Stimulated activated CD4-positive, alpha-beta T cell treated with anti-CD3 and anti-CD28 coated beads, Interleukin-4, amount 100 ng/mL, for 1 hour (primary cell): ENCODE measurements around the gene SKAP1.
"Not testable (repeated sequence)": the region's sequence is repeated elsewhere in the genome, so short reads cannot be mapped to it uniquely, and the experiment has no call there.

Experiments used
- DNase-seq: peaks from one replicate; pipeline ENCODE4 v3.0.0-alpha.2; 2020

Gene SKAP1

DNA sequence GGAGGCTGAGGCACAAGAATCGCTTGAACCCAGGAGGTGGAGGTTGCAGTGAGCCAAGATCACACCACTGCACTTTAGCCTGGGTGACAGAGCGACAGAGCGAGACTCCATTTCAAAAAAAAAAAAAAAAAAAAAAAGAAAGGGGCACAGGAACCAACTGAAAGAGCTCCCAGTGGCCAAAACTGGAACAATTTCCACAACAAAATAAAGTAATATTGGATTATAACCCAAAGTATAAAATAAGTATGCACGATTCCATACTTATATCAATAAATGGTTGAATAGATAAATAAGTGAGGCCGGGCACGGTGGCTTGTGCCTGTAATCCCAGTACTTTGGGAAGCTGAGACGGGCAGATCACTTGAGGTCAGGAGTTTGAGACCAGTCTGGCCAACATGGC is 19.2 kb downstream of the SKAP1 start:
- not testable (repeated sequence) for DNase-seq

- no peak for DNase-seq
Measured at GRCh38 chr17:48409607-48410006, 20.4 kb downstream of the SKAP1 start.

- no peak for DNase-seq
Measured at GRCh38 chr17:48406936-48407567, 23.0 kb downstream of the SKAP1 start.

- no peak for DNase-seq
Measured at GRCh38 chr17:48394821-48395220, 35.2 kb downstream of the SKAP1 start.

DNA sequence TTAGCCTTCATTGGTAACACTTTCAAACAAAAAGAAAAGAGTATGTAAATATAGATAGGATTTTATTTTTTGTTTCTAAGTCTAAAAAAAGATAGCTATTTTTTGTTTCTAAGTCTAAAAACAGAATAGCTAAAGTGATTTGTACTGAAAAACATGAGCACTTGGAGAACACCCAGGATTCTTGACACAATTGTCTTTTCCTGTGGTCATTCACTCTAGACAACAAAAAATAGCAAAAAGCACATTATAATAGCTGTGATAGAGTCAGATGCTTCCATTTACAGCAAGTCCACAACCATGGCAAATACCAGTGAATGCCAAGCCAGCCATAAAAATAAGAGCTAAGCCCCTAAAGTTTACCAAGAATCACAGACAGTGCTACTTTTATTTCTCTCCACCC is 36.7 kb downstream of the SKAP1 start:
- no peak for DNase-seq

GRCh38 chr17:48392857-48393256 is 37.2 kb downstream of the SKAP1 start:
- DNase-seq = no peak

- no peak for DNase-seq
Measured at GRCh38 chr17:48391444-48391843, 38.6 kb downstream of the SKAP1 start.

GRCh38 chr17:48389903-48390302 is 40.1 kb downstream of the SKAP1 start:
- no peak for DNase-seq

DNA sequence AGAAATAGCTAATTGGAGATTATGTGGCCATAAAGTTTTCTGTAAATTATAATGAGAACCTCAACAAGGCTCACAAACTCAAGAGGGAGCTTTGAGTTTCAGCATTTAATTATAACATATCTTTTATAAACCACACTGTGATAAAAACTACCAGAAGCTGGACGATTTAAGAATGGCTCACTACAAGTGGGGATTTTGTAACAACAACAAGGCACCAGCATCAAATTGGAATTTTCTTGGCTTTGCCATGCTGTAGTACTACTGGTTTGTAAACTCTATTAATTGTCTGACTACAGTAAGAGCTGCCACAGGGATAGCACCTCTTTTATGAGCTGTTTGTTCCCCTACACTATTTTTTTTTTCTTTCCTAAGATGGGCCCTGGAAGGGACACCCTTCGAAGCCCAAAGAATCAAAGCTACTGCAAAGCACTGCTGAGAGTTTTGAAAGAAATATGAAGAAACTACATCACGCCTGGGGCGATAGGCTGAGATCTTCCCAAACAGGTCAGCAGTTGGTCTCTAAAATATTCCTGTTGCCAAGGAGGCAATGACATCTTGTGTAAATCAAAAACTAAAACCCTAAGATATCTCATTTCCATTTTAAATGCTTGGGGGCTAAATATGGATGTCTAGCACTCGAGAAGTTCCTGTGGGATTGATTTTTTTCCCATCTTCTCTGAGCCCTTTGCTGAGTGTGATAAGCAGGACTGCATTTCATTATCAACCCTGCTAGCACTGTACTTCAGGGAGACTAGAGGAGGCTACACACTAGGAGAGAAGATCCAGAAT is 40.9 kb downstream of the SKAP1 start:
- DNase-seq = no peak

- DNase-seq = no peak
Measured at GRCh38 chr17:48386826-48387225, 43.2 kb downstream of the SKAP1 start.

DNA sequence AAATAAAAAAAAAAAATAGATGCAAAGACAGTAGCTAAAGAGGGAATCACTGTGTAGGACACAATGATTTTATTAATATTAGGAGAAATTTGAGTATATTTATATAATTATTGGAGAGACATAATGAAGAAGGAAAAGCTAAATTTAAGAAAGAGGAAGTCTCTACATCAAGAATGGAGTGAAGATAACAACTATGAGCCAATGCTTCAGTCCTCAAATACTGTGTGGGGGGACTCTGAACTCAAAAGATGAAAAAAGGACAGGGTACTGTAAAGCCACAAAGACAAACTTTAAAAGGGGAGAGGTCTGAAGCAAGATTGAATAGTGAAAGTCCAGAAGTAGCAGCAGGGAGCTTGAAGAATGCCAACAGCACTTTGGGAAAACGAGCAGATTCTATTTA is 44.7 kb downstream of the SKAP1 start:
- no peak for DNase-seq

DNA sequence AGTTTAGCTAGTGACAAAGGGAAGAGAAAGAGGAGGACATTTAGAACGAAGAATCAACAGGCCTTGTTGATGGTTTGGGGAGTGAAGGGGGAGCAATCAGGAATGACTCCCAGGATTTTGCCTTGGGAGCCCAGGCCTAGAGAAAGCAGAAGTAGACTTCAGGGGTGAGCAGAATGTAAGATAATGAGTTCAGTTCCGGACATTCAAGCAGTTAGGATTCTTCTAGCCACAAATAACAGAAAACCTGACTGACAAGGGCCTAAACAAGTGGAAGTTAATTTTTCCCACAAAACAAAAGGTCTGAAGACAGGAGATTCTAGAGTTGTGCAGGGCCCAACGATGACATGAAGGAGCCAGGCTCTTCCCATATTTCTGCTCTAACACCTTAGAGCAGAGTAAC is 45.9 kb downstream of the SKAP1 start:
- no peak for DNase-seq

- DNase-seq = no peak
Measured at GRCh38 chr17:48382989-48383388, 47.0 kb downstream of the SKAP1 start.

DNA sequence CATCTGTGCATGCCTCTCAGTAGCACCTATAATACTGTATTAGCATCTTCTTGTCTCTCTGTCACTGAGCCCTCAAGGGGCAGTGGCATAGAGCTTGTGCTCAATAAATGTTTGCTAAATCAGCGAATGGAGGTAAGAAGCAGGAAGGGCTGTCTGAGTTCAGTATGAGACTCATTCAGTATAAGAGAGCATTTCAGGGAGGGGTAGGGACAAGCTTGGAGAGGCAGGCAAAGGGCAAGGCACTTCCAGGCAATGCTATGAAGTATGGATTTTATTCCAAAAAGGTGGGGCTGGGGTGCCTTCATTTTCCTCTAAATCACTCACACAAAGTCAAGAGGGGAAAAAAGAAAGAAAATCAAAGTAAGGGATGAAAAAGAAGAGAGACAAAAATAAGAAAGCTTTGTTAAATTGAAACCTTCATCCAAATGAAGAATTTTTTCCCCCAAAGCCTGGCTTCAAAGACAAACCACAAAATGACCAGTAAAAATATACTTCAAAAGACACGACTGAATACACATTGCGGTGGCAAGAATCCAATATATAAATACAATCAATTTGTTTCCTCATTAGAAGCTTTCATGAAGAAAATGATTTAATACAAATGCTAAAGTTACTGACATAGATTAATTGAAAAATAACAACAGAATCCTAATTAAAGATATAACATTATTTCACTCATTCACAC is 51.2 kb downstream of the SKAP1 start:
- DNase-seq = no peak

GRCh38 chr17:48378238-48378637 is 51.8 kb downstream of the SKAP1 start:
- no peak for DNase-seq

DNA sequence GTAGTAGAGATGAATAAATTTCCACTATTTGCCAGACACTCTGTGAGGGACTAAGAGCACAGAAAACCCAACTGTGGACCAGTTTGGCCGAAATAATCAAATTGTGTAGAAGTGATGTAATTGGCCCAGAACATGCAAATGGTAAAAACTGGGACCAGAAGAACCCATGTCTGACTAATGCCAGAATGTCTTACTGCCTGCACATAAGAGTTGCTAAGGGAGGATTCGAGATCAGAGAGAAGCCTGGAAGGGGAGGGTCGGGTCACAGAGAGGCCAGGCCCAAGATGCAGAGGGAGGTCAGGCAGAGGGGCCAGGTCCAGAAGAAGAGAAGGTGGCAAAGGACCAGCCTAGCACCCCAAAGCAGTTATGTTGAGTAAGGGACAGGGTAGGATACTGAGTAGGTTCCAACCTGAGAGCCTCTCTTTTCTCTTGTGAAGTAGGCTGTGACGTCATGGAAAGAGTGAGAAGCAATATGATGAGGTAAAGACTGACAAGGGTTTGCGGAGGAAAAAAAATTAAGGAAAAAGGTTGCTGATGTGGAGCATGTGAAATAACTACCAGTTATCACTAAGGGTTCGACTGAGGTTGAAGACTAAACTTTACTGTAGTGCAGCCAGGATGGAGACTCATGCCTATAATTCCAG is 53.2 kb downstream of the SKAP1 start:
- DNase-seq = no peak

- DNase-seq = no peak
Measured at GRCh38 chr17:48375356-48375755, 54.7 kb downstream of the SKAP1 start.

GRCh38 chr17:48374650-48375230 is 55.3 kb downstream of the SKAP1 start:
- peak; percentile 10 for DNase-seq

DNA sequence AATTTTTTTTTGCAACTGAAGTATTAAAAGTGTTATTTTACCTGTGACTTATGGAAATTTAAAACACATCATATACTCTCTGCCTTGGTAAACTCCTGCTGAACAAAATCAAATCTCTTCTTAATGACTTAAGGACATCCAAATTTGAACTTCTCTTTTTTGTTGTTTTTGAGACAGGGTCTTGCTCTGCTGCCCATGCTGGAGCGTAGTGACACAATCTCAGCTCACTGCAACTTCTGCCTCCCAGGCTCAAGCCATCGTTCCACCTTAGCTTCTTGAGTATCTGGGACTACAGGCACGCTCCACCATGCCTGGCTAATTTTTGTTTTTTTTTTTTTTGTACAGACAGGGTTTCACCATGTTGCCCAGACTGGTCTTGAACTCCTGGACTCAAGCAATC is 56.1 kb downstream of the SKAP1 start:
- no peak for DNase-seq

GRCh38 chr17:48373130-48373830 is 56.7 kb downstream of the SKAP1 start:
- no peak for DNase-seq

DNA sequence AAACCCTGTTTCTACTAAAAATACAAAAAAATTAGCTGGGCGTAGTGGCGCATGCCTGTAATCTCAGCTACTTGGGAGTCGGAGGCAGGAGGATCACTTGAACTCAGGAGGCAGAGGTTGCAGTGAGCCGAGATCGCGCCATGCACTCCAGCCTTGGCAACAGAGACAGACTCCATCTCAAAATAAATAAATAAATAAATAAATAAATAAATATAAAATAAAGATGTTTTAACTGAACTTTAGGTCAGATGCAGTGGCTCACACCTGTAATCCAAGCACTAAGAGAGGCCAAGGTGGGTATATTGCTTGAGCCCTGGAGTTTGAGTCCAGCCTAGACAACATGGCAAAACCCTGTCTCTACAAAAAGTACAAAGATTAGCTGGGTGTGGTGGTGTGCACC is 61.0 kb downstream of the SKAP1 start:
- DNase-seq = not testable (repeated sequence)

DNA sequence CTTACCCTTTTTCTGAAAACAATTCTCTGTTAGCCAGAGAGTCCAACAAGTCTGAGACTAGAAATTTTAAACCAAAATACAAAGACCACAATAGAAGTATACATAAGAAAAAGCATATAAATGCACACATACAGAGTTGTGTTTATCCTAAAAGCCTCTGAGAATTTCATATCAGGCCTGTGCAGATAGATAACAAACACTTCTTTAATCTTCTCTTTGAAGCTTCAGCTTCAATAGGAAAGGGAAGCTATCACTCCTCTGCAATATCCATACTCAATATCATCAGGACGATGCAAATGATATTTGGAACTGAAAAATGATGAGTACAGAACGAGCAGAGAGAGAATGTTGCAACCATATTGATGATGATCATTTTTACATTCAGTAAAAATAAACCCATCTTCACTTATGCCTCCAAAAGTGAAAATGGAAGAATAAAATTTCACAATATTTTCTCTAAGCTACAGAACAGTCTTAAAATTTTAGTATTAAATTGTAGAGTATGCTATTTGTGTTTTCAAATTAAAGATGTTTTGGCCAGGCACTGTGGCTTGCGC is 61.6 kb downstream of the SKAP1 start:
- no peak for DNase-seq
